SIG-M5 (cell line): Measurements from ENCODE around the gene ATP6V1D.
"Not testable (repeated sequence)": the region's sequence is repeated elsewhere in the genome, so short reads cannot be mapped to it uniquely, and the experiment has no call there.

Experiments
- DNase-seq: peaks from one replicate; lab custom pipeline; 2025; lab: John Stamatoyannopoulos, UW

The ATP6V1D gene

GRCh38 chr14:67359775-67360469, at the start of gene ATP6V1D, which contains the start of gene EIF2S1:
Gene ATP6V1D (minus strand): TSS chr14:67359804. CDS start chr14:67359698, 106 bp downstream.
Gene EIF2S1 (plus strand): TSS chr14:67360328. CDS start chr14:67364768, 4,440 bp downstream.
- DNase-seq, result peak; percentile 91

GRCh38 chr14:67408122-67408801, 48.7 kb upstream of the ATP6V1D start:
- not testable (repeated sequence) for DNase-seq

GRCh38 chr14:67405771-67406170, 46.2 kb upstream of the ATP6V1D start:
- no peak for DNase-seq

- no peak for DNase-seq
Observed at GRCh38 chr14:67400434-67400833, 40.8 kb upstream of the ATP6V1D start.

GRCh38 chr14:67397536-67397935, 37.9 kb upstream of the ATP6V1D start:
- no peak for DNase-seq

GRCh38 chr14:67396381-67396970, 36.9 kb upstream of the ATP6V1D start:
- DNase-seq, result no peak

- no peak for DNase-seq
Observed at GRCh38 chr14:67395876-67396189, 36.2 kb upstream of the ATP6V1D start.

- no peak for DNase-seq
Observed at GRCh38 chr14:67395086-67395875, 35.7 kb upstream of the ATP6V1D start.

- DNase-seq, result no peak
Observed at GRCh38 chr14:67393689-67394088, 34.1 kb upstream of the ATP6V1D start.

- no peak for DNase-seq
Observed at GRCh38 chr14:67392800-67393199, 33.2 kb upstream of the ATP6V1D start.

GRCh38 chr14:67392123-67392522, 32.5 kb upstream of the ATP6V1D start:
- DNase-seq, result no peak

GRCh38 chr14:67391268-67391667, 31.7 kb upstream of the ATP6V1D start:
- no peak for DNase-seq

GRCh38 chr14:67389811-67390534, 30.4 kb upstream of the ATP6V1D start:
- DNase-seq, result no peak

GRCh38 chr14:67389275-67389674, 29.7 kb upstream of the ATP6V1D start:
- DNase-seq, result no peak

- no peak for DNase-seq
Observed at GRCh38 chr14:67387195-67387594, 27.6 kb upstream of the ATP6V1D start.

GRCh38 chr14:67385618-67386017, 26.0 kb upstream of the ATP6V1D start:
- no peak for DNase-seq

GRCh38 chr14:67385120-67385519, 25.5 kb upstream of the ATP6V1D start:
- no peak for DNase-seq

- DNase-seq, result no peak
Observed at GRCh38 chr14:67377916-67378315, 18.3 kb upstream of the ATP6V1D start.

GRCh38 chr14:67373347-67373746, 13.7 kb upstream of the ATP6V1D start:
- DNase-seq, result no peak

- DNase-seq, result no peak
Observed at GRCh38 chr14:67372833-67373232, 13.2 kb upstream of the ATP6V1D start.

- DNase-seq, result no peak
Observed at GRCh38 chr14:67371247-67372148, 11.9 kb upstream of the ATP6V1D start.
